K562 (cell line): ENCODE data around the gene LRRC51. TPM values are rescaled to one million over a fixed set of nuclear protein-coding genes. Genes with fewer than 3 reads are reported as not detected.

Source experiments
- BCOR ChIP-seq: fragments of 450-650 bp; IDR thresholded peaks from 2 replicates; pipeline ENCODE4 v1.6.1; 2016
- BDP1 ChIP-seq: IDR thresholded peaks from 3 replicates; pipeline ENCODE4 v1.6.1; 2011; ENCODE audit not compliant: insufficient read length, insufficient read depth
- CBX3 ChIP-seq, 2 experiments: IDR thresholded peaks; 1 replicate in 1 of 2; 2 replicates in 1 of 2; pipeline ENCODE4 v1.6.1; 2012; ENCODE audit warnings: inconsistent platforms in 2 of 2, low read length in 2 of 2, borderline replicate concordance in 1 of 2, control low read depth in 1 of 2
- CBX5 ChIP-seq: IDR thresholded peaks from 2 replicates; pipeline ENCODE4 v1.6.1; 2014; ENCODE audit warnings: low read depth, borderline replicate concordance
- CXXC5 ChIP-seq: fragments of 250-450 bp; sonication (Bioruptor Pico); IDR thresholded peaks from 2 replicates; pipeline ENCODE4 v1.8.0; 2022; ENCODE audit warnings: inconsistent platforms, mild to moderate bottlenecking, moderate library complexity
- DDX20 ChIP-seq: fragments of 450-650 bp; IDR thresholded peaks from 2 replicates; pipeline ENCODE4 v1.6.1; 2016; ENCODE audit warnings: missing genetic modification characterization, low read depth, mild to moderate bottlenecking, missing compliant biosample characterization, moderate library complexity
- EP400 ChIP-seq: fragments of 450-650 bp; IDR thresholded peaks from 2 replicates; pipeline ENCODE4 v1.6.1; 2017; ENCODE audit warnings: antibody characterized with exemption, mild to moderate bottlenecking, moderate library complexity
- ESRRA ChIP-seq: fragments of 450-650 bp; IDR thresholded peaks from 2 replicates; pipeline ENCODE4 v1.6.1; 2014; ENCODE audit warnings: low read depth, mild to moderate bottlenecking, moderate library complexity, borderline replicate concordance
- HNRNPL ChIP-seq: fragments of 200-400 bp; formaldehyde crosslinking; IDR thresholded peaks from 2 replicates; pipeline ENCODE4 v1.6.1; 2017; ENCODE audit warnings: low read depth, mild to moderate bottlenecking, low read length
- KAT2B ChIP-seq: IDR thresholded peaks from one replicate; pipeline ENCODE4 v1.6.1; 2012; ENCODE audit warnings: low read depth, mild to moderate bottlenecking, control low read depth, inconsistent platforms, low read length, moderate library complexity
- MAFK ChIP-seq: IDR thresholded peaks from 2 replicates; pipeline ENCODE4 v1.6.1; 2011; ENCODE audit warnings: low read length, improper control_type of control experiment
- RBM15 ChIP-seq: fragments of 200-400 bp; formaldehyde crosslinking; IDR thresholded peaks from 2 replicates; pipeline ENCODE4 v1.6.1; 2018; ENCODE audit warnings: mild to moderate bottlenecking, low read length, moderate library complexity; ENCODE audit not compliant: insufficient read depth
- SMAD4 ChIP-seq: fragments of 250-450 bp; sonication (Bioruptor Pico); conservative IDR thresholded peaks from 2 replicates; pipeline ENCODE4 v1.8.0; 2021; ENCODE audit warnings: inconsistent platforms, mild to moderate bottlenecking, moderate library complexity
- SMARCB1 ChIP-seq: IDR thresholded peaks from 2 replicates; pipeline ENCODE4 v1.6.1; 2011; ENCODE audit warnings: improper control_type of control experiment, low read depth; ENCODE audit not compliant: insufficient read length
- SNIP1 ChIP-seq: fragments of 450-650 bp; IDR thresholded peaks from 2 replicates; pipeline ENCODE4 v1.7.1; 2017; ENCODE audit warnings: low read depth, mild to moderate bottlenecking
- SOX6 ChIP-seq: fragments of 450-650 bp; IDR thresholded peaks from 2 replicates; pipeline ENCODE4 v1.6.1; 2014; ENCODE audit warnings: mild to moderate bottlenecking
- TEAD4 ChIP-seq, 2 experiments: sonication (generic) in 1 of 2; formaldehyde crosslinking in 1 of 2; IDR thresholded peaks; 2 replicates each; pipeline versions ENCODE4 v1.6.1 to v1.8.0; 2012 to 2022; ENCODE audit warnings: borderline replicate concordance in 1 of 2, inconsistent platforms in 1 of 2, low read length in 1 of 2, mild to moderate bottlenecking in 1 of 2, missing genetic modification reagents in 1 of 2
- ZNF175 ChIP-seq: fragments of 200-800 bp; sonication (Bioruptor generic); IDR thresholded peaks from 2 replicates; pipeline ENCODE4 v1.6.1; 2016; ENCODE audit warnings: low read depth, mild to moderate bottlenecking, missing genetic modification characterization, missing compliant biosample characterization
- ZNF253 ChIP-seq: fragments of 250-450 bp; sonication (Bioruptor Pico); conservative IDR thresholded peaks from 2 replicates; pipeline ENCODE4 v1.6.1; 2021; ENCODE audit warnings: mild to moderate bottlenecking
- ZNF583 ChIP-seq: fragments of 250-450 bp; sonication (Bioruptor Pico); IDR thresholded peaks from 2 replicates; pipeline ENCODE4 v1.4.0; 2020
- polyA plus RNA-seq, 8 experiments: library from polyadenylated mRNA; depleted of rRNA in 4 of 8; stranded (reverse) in 5 of 8; unstranded in 3 of 8; fragments of >200 nt; fragmentation: Nextera tagmentation in 2 of 8; fragmentation: Illumina TruSeq in 1 of 8; extraction: Ambion mirVana in 2 of 8; extraction: Trizol in 1 of 8; gene quantifications; 2 replicates each; pipeline versions ENCODE4 v1.2.1 to v1.2.3, GENCODE V29; 2011 to 2014; ENCODE audit warnings: inconsistent platforms in 1 of 8, missing spikeins in 1 of 8
- total RNA-seq, 7 experiments: library from RNA; depleted of rRNA in 6 of 7; stranded (reverse); fragments of >200 nt in 6 of 7; fragmentation: Illumina TruSeq in 2 of 7; extraction: Trizol in 2 of 7; gene quantifications; 2 replicates each; pipeline versions ENCODE4 v1.2.1 to v1.2.3, GENCODE V29; 2011 to 2021; ENCODE audit warnings: low replicate concordance in 1 of 7
- TF ChIP-seq, protein P1 (sequence below): fragments of 250-450 bp; sonication (Bioruptor Pico); IDR thresholded peaks from 2 replicates; pipeline ENCODE4 v1.8.0; 2022; ENCODE audit warnings: moderate library complexity, mild to moderate bottlenecking, inconsistent platforms
- TF ChIP-seq, protein P2 (sequence below): fragments of 450-650 bp; IDR thresholded peaks from 2 replicates; pipeline ENCODE4 v1.6.1; 2016; ENCODE audit warnings: low read depth, mild to moderate bottlenecking, moderate library complexity
- TF ChIP-seq, protein P3 (sequence below): sonication (generic); formaldehyde crosslinking; IDR thresholded peaks from 2 replicates; pipeline ENCODE4 v1.8.1; 2022; ENCODE audit warnings: missing genetic modification reagents
- TF ChIP-seq, protein P4 (sequence below): fragments of 250-450 bp; sonication (Bioruptor Pico); IDR thresholded peaks from 2 replicates; pipeline ENCODE4 v1.9.0; 2021; ENCODE audit warnings: mild to moderate bottlenecking, inconsistent platforms

LRRC51 gene
- total and polyA plus RNA-seq, 9 of the 15 experiments (the other 6 are each of a cell fraction or from before 2014, with no cell fraction given): 4.7 to 10.6 (median 5.6) TPM

DNA sequence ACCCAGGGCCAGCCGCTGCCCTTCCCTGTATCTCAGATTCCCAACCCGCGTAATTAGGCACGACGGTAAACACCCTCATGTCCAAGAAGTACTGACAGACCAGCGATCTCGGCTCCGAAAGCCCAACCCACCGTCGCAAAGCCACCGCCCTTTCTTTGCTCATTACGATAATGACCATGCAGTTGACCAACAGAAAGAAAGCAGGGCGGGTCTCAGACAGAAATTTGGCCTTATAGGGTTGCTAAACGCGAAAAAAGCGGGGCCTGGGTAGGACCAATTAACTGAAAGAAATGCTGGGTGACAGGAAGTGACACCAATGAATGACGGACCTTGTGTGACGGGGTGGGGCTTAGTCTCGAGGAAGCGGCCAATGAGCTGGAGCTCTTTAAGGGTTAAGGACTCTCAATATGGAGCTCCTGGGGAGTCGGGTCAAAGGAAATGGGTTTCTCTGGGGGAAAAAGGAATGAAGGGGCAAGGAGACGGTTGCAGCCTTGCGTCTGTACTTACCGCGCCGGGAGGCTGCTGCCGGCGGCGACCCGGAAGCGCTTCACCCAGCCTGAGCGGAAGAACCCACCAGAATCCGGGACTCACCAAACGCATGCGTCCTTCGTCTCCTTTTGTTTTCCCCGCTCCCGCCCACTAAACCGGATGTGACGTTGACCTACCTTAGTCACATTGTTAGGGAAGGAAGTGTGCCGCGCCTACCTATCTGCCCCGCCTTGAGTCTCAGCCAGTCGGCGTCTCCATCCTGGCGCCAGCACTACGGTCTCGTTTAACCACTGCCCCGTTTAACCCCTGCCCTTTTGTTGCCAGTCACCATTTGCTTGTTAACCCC lies 31.7 kb downstream of the LRRC51 start, which contains the start of gene ANAPC15 (continued):
- TF ChIP-seq SMARCB1: no peak
- TF ChIP-seq, protein P1, sequence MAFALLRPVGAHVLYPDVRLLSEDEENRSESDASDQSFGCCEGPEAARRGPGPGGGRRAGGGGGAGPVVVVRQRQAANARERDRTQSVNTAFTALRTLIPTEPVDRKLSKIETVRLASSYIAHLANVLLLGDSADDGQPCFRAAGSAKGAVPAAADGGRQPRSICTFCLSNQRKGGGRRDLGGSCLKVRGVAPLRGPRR (CRISPR knock-in tag): no peak
- TF ChIP-seq CBX3 (IDR thresholded peaks at IDR 0.05; ENCODE audit: borderline replicate concordance in 1 of 2, low read length in 2 of 2): no peak
- TF ChIP-seq ESRRA: no peak; the same call in 1 of the 2 replicates
- no peak for TF ChIP-seq DDX20 (tag)
- TF ChIP-seq CXXC5 (CRISPR knock-in tag): peak; percentile 26; the same call in 1 of the 2 replicates
- TF ChIP-seq MAFK: 0 out of 2 replicates have a peak, but pooled peaks have one; percentile 21
- 0 out of 2 replicates have a peak, but pooled peaks have one; percentile 12 for TF ChIP-seq ZNF583 (CRISPR knock-in tag)
- TF ChIP-seq, protein P2, sequence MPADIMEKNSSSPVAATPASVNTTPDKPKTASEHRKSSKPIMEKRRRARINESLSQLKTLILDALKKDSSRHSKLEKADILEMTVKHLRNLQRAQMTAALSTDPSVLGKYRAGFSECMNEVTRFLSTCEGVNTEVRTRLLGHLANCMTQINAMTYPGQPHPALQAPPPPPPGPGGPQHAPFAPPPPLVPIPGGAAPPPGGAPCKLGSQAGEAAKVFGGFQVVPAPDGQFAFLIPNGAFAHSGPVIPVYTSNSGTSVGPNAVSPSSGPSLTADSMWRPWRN: no peak
- TF ChIP-seq EP400: peak; percentile 87
- TF ChIP-seq, protein P3, sequence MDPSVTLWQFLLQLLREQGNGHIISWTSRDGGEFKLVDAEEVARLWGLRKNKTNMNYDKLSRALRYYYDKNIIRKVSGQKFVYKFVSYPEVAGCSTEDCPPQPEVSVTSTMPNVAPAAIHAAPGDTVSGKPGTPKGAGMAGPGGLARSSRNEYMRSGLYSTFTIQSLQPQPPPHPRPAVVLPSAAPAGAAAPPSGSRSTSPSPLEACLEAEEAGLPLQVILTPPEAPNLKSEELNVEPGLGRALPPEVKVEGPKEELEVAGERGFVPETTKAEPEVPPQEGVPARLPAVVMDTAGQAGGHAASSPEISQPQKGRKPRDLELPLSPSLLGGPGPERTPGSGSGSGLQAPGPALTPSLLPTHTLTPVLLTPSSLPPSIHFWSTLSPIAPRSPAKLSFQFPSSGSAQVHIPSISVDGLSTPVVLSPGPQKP (CRISPR knock-in tag): no peak
- no peak for TF ChIP-seq HNRNPL
- TF ChIP-seq, protein P4, sequence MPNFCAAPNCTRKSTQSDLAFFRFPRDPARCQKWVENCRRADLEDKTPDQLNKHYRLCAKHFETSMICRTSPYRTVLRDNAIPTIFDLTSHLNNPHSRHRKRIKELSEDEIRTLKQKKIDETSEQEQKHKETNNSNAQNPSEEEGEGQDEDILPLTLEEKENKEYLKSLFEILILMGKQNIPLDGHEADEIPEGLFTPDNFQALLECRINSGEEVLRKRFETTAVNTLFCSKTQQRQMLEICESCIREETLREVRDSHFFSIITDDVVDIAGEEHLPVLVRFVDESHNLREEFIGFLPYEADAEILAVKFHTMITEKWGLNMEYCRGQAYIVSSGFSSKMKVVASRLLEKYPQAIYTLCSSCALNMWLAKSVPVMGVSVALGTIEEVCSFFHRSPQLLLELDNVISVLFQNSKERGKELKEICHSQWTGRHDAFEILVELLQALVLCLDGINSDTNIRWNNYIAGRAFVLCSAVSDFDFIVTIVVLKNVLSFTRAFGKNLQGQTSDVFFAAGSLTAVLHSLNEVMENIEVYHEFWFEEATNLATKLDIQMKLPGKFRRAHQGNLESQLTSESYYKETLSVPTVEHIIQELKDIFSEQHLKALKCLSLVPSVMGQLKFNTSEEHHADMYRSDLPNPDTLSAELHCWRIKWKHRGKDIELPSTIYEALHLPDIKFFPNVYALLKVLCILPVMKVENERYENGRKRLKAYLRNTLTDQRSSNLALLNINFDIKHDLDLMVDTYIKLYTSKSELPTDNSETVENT (CRISPR knock-in tag): no peak; the same call in 1 of the 2 replicates
- no peak for TF ChIP-seq BCOR
- TF ChIP-seq CBX5: no peak
- no peak for TF ChIP-seq RBM15
- TF ChIP-seq SMAD4 (CRISPR knock-in tag): peak; percentile 75; the same call in 1 of the 2 replicates
- peak; percentile 4 for TF ChIP-seq ZNF175 (CRISPR knock-in tag)
- no peak for TF ChIP-seq BDP1
- TF ChIP-seq ZNF253: no peak
- TF ChIP-seq SOX6: peak; percentile 91
- TF ChIP-seq KAT2B: no peak
- no peak for TF ChIP-seq SNIP1
- peak; percentile 17; the same call in 1 of the 2 replicates for TF ChIP-seq TEAD4 (IDR thresholded peaks at IDR 0.05; ENCODE audit: low read length)
- TF ChIP-seq TEAD4 (CRISPR knock-in tag; IDR thresholded peaks at IDR 0.05; ENCODE audit: borderline replicate concordance): no peak
